GM12865 (cell line): ENCODE measurements around the gene MAGI2.

Experiments used
- DNase-seq: peaks from one replicate; pipeline ENCODE4 v3.0.0; 2010; ENCODE audit warnings: low read depth
- H3K4me3 ChIP-seq: 2 replicates; pipeline ENCODE4 v1.5.1; 2011; ENCODE audit warnings: mild to moderate bottlenecking, low read depth, low read length, control low read depth
- CTCF ChIP-seq: IDR thresholded peaks from 2 replicates; pipeline ENCODE4 v1.5.1; 2011; ENCODE audit warnings: low read length, control low read depth, low read depth, inconsistent platforms; ENCODE audit not compliant: insufficient read depth; ENCODE audit errors: missing control alignments

The MAGI2 gene

DNA sequence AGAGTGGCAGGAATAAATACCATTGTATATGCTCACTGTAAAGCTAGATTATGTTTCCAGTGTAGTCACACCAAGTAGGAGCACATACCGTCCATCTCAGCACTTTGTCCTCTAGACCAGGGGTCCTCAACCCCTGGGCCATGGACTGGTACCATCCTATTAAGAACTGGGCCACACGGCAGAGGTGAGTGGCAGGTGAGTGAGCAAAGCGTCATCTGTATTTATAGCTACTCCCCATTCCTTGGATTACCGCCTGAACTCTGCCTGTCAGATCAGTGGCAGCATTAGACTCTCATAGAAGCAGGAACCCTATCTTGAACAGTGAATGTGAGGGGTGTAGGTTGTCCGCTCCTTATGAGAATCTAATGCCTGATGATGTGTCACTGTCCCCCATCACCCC is 735.3 kb downstream of the MAGI2 start:
- TF ChIP-seq CTCF: no peak
- H3K4me3 ChIP-seq: no peak overlapping the region
- no peak for DNase-seq

- no peak for TF ChIP-seq CTCF
- no peak for DNase-seq
- no peak overlapping the region for H3K4me3 ChIP-seq
Observed at GRCh38 chr7:78716876-78717275, 736.6 kb downstream of the MAGI2 start.

DNA sequence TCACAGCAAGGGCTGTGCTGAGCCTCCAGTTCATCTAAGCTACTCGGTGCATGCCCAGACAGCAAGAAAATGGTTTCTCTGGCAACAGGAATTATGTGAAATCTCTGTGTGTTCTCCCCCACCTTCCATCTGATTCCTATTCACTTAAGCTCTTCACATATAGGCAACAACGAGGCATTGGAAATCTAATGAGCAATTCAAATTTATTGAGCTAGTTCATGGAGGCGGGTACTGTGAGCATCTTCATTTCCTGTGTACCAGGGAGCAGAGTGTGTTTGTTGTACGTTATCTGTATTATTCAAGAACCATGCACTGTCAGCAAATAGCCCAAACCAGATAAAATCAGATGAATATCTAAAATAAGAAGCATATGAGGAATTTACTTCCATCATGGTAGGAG is 739.1 kb downstream of the MAGI2 start:
- no peak overlapping the region for H3K4me3 ChIP-seq
- no peak for TF ChIP-seq CTCF
- no peak for DNase-seq

GRCh38 chr7:78712111-78712510 is 741.4 kb downstream of the MAGI2 start:
- DNase-seq: no peak
- no peak overlapping the region for H3K4me3 ChIP-seq
- no peak for TF ChIP-seq CTCF

DNA sequence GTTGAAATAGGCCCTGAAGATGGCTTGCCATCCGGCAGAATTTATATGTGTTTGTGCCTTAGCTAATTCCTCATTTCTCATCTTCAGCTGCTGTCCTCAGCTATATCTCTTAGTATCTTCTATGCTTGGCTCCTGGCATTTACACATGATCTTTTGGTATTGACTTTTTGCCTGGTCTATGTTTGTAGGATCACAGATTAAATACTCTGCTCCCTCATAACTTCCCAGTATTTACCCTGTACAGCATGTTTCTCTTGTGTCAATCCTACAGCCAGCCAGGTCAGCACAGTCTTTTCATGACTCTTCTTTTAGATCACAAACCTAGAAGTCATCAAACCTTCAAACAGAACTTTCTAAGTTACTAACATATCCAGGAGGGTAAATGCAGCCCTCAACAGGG is 743.8 kb downstream of the MAGI2 start:
- no peak for TF ChIP-seq CTCF
- DNase-seq: no peak
- no peak overlapping the region for H3K4me3 ChIP-seq

DNA sequence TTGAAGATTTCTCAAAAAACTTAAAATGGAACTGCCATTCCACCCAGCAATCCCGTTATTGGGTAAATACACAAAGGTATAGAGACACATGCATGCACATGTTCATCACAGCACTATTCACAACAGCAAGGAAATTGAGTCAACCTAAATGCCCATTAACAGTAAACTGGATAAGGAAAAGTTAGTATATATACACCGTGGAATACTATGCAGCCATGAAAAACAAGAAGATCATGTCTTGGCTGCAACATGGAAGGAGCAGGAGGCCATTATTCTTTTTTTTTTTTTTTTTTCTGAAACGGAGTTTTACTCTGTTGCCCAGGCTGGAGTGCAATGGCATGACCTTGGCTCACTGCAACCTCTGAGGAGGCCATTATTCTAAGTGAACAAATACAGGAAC is 749.0 kb downstream of the MAGI2 start:
- H3K4me3 ChIP-seq: no peak overlapping the region
- DNase-seq: no peak
- TF ChIP-seq CTCF: no peak

DNA sequence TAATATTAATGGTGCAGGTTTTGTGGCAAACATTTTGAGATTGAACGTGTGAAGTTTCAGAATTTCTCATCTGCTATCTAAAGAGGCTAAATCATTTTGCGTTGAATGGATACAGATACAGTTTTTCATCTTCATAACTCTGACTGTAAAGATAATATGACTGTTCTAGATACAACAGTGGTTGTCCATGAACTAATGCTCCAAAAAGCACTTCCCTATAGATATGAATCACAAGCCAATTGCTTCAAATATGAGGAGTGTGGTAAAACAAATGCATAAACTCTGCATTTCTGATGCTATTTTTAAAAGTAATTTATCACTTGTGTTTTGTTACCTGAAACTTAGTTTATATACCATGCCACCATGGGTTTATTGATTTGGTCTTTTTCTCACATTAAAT is 750.1 kb downstream of the MAGI2 start:
- H3K4me3 ChIP-seq: no peak overlapping the region
- DNase-seq: no peak
- no peak for TF ChIP-seq CTCF
